GM20000 (cell line): ENCODE data around the gene GTPBP4.

Experiments
- DNase-seq: peaks from one replicate; pipeline ENCODE4 v3.0.0; 2012; ENCODE audit warnings: low spot score
- TF ChIP-seq, protein P1 (sequence below): IDR thresholded peaks from 2 replicates; pipeline ENCODE4 v1.5.1; 2012; ENCODE audit warnings: mild to moderate bottlenecking, control low read depth; ENCODE audit errors: extremely low read depth, missing control alignments

Gene GTPBP4

DNA sequence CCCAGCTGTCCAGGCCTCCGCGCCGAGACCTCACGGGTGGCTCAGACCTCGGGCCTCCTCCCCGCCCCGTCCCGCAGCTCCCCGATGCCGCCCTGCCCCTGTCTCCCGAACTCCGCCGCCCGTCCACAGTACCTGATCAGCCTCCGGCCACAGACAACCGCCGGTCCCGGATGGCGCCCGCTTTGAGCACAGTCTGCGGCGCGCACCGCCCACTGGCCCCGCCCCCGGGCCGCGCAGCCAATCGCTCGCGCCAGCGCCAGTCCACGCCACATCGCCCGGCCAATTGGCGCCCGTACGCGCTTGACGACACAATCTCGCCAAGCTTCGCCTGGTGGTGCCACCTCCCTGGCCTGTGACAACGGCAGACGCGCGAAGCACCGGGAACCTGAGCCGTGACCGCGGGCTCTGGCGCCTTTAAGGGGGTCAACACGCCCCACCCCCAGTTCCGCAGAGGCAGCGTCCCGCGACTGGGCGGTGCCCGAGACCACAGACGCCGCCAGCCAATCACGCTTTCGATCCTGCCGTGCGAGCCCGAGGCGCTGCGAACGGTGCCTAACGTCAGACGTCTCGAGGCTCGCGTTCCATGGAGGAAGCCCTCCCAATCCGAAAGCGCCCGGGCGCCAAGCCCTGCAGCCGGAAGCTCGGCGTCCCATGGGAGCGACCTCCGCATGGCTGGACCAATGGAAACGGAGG lies 60.6 kb downstream of the GTPBP4 start, which contains the start of gene IDI1:
Gene IDI1, minus strand, starts transcription at position 388 of the 693 bp plus-strand sequence. Its CDS starts 116 bp downstream, at position 272.
- DNase-seq: peak; percentile 97
- TF ChIP-seq, protein P1, sequence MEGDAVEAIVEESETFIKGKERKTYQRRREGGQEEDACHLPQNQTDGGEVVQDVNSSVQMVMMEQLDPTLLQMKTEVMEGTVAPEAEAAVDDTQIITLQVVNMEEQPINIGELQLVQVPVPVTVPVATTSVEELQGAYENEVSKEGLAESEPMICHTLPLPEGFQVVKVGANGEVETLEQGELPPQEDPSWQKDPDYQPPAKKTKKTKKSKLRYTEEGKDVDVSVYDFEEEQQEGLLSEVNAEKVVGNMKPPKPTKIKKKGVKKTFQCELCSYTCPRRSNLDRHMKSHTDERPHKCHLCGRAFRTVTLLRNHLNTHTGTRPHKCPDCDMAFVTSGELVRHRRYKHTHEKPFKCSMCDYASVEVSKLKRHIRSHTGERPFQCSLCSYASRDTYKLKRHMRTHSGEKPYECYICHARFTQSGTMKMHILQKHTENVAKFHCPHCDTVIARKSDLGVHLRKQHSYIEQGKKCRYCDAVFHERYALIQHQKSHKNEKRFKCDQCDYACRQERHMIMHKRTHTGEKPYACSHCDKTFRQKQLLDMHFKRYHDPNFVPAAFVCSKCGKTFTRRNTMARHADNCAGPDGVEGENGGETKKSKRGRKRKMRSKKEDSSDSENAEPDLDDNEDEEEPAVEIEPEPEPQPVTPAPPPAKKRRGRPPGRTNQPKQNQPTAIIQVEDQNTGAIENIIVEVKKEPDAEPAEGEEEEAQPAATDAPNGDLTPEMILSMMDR: no peak

DNA sequence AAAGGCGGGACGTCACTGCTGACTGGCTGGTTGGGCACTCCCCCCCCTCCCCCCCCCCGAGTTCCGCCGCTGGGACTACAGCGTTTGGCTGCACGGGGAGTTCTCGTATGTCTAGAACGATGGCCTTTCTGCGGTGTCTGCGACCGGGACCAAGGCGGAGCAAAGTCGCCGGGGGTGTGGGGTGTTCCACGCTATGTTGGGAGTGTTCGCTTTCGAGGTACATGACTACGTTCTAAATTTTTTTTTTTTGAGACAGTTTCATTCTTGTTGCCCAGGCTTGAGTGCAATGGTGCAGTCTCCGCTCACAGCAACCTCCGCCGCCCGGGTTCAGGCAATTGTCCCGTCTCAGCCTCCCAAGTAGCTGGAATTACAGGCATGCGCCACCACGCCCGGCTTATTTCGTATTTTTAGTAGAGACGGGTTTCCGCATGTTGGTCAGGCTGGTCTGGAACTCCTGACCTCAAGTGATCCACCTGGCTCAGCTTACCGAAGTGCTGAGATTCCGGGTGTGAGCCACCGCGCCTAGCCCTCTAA lies 61.3 kb downstream of the GTPBP4 start:
- TF ChIP-seq, protein P1: no peak
- no peak for DNase-seq

DNA sequence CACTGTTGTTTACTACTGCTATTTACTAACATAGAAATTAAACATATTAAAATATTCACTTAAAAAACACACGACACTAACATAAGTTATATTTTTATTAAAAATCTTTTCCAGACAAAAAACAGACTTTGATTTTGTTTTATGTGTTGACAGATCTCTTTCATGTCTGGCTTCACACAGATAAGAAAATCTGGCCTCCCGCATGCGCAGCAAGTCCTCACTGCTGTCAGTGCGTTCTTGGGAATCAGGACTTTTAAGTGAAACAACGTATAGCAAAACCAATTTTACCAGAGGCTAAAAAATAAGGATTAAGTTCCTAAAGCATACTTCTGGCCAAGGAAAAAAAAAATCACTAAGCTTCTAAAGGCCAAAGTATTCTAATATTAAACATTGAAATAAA lies 61.9 kb downstream of the GTPBP4 start:
- no peak for DNase-seq
- TF ChIP-seq, protein P1: no peak

DNA sequence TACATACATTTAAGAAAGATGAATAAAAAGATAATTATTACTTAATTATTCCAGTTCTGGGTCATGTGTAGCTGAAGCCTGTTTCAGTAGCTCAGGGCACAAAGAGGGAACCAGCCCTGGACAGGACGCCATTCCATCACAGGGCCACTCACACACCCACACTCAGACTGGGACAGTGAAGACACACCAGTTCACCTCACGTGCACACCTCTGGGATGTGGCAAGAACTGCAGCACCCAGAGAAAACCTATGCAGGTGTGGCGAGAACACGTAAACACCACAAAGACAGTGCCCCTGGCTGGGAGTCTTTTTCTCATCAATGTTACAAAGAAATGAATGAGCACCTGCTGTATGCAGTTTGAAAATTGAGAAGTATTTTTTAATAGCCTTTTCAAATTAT lies 62.3 kb downstream of the GTPBP4 start:
- DNase-seq: peak; percentile 45
- TF ChIP-seq, protein P1: no peak

DNA sequence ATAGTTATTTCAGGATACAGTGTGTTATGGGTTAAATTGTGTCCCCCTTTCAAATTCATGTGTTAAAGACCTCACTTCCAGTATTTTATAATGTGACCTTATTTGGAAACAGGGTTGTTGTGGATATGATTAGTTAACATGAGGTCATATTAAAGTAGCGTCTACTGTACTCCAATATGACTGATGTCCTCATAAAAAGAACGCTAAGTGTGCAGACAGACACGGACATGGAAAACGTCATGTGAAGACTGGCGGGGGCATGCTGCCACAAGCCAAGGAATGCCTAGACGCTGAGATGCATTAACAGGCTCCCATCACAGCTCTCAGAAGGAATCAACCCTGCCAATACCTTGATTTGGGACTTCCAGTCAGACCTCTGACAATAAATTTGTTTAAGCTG lies 66.5 kb downstream of the GTPBP4 start:
- TF ChIP-seq, protein P1: no peak
- no peak for DNase-seq

DNA sequence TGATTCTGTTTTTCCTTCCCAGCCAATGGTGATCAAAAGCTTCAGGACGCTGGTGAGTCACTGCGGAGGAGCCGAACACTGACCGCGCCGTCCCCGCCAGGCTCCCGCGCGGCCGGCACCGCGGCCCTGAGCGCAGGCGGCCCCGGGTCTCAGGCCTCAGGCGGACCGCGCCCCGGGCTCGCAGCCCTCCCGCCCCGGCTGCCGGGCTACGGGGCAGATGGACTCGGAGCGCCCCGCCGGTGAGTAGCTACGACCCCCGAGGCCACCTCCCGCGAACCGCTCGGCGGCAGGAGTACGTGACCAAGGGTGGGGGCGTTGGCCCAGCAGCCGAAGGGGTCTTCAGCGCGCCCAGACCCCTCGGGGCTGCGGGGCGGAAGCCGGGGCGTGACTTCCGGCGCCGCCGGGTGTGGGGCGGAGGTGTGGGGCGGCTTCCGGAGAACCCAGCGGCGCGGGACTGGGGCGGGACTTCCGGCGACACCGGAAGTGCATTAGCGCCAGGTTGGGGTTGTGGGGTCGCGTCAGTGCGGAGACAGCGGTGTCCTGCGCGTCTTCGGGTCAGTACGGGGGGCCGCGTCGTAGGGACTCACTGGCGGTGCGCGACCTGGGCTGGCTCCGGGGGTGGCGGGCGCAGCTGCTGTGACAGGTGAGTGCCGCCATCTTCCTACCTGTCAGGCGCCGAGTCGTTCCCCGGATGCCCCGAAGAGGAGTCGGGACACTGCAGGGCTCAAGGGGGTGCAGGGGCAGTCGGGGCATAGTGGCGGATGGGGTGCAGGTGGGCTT lies 68.3 kb downstream of the GTPBP4 start, which contains the start of gene WDR37:
Gene WDR37, plus strand, starts transcription at position 60 of the 780 bp plus-strand sequence. CDS start 15,771 bp downstream, outside the sequence.
- TF ChIP-seq, protein P1: no peak
- peak; percentile 97 for DNase-seq
